BLaER1 treated with 17β-estradiol and CSF1 and Interleukin-3, amounts not matched to agents 10 nM and 100 nM (cell line): ENCODE data around the gene COX14.
A peak's percentile ranks its signal among the peaks of the same experiment; 100 is the strongest.

Experiments
- H3K27ac ChIP-seq, 11 experiments: shearing (Covaris generic); formaldehyde crosslinking; 2 replicates each; pipeline ENCODE4 v1.8.1; 2022
- H3K27me3 ChIP-seq, 11 experiments: shearing (Covaris generic); formaldehyde crosslinking; 2 replicates each; pipeline ENCODE4 v1.8.1; 2022
- H3K36me3 ChIP-seq, 11 experiments: shearing (Covaris generic); formaldehyde crosslinking; 2 replicates each; pipeline ENCODE4 v1.8.1; 2022
- H3K4me1 ChIP-seq, 10 experiments: shearing (Covaris generic); formaldehyde crosslinking; 2 replicates each; pipeline ENCODE4 v1.8.1; 2022
- H3K4me2 ChIP-seq, 11 experiments: shearing (Covaris generic); formaldehyde crosslinking; 2 replicates each; pipeline ENCODE4 v1.8.1; 2022
- H3K4me3 ChIP-seq, 10 experiments: shearing (Covaris generic); formaldehyde crosslinking; 2 replicates each; pipeline ENCODE4 v1.8.1; 2022
- H3K9ac ChIP-seq, 11 experiments: shearing (Covaris generic); formaldehyde crosslinking; 2 replicates each; pipeline ENCODE4 v1.8.1; 2022
- H3K9me3 ChIP-seq, 11 experiments: shearing (Covaris generic); formaldehyde crosslinking; replicated peaks in 1 of 11; 2 replicates each; pipeline ENCODE4 v1.8.1; 2022
- H4K20me1 ChIP-seq, 11 experiments: shearing (Covaris generic); formaldehyde crosslinking; 2 replicates each; pipeline ENCODE4 v1.8.1; 2022
- Cebpa-rat ChIP-seq, 11 experiments: shearing (Covaris generic); IDR thresholded peaks; 2 replicates each; pipeline ENCODE4 v1.8.1; 2022

The COX14 gene

GRCh38 chr12:50087995-50088394 is 24.0 kb upstream of the COX14 start:
- no peak for TF ChIP-seq Cebpa-rat (IDR thresholded peaks at IDR 0.05)
- H4K20me1 ChIP-seq = peaks cover 0 to 47% (median 37%) of the 10 kb centered on the region in 11 experiments; a peak in 19 of 22 replicates
- H3K27ac ChIP-seq = peak overlapping the region in 9 of 11 experiments; percentile 1 to 60 (median 35); a peak in 12 of 22 replicates
- H3K4me1 ChIP-seq = peaks cover 35 to 52% (median 44%) of the 10 kb centered on the region in 10 experiments
- peak overlapping the region in 10 of 11 experiments; percentile 13 to 57 (median 40); a peak in 15 of 22 replicates for H3K9ac ChIP-seq
- no peaks in the 10 kb centered on the region for H3K9me3 ChIP-seq
- peak overlapping the region in 1 of 10 experiments; percentile 24; a peak in 1 of 20 replicates for H3K4me3 ChIP-seq
- peak overlapping the region; percentile 16 to 93 (median 49) for H3K4me2 ChIP-seq
- no peaks in the 10 kb centered on the region for H3K27me3 ChIP-seq
- peaks cover 61 to 68% (median 66%) of the 10 kb centered on the region in 11 experiments for H3K36me3 ChIP-seq

DNA sequence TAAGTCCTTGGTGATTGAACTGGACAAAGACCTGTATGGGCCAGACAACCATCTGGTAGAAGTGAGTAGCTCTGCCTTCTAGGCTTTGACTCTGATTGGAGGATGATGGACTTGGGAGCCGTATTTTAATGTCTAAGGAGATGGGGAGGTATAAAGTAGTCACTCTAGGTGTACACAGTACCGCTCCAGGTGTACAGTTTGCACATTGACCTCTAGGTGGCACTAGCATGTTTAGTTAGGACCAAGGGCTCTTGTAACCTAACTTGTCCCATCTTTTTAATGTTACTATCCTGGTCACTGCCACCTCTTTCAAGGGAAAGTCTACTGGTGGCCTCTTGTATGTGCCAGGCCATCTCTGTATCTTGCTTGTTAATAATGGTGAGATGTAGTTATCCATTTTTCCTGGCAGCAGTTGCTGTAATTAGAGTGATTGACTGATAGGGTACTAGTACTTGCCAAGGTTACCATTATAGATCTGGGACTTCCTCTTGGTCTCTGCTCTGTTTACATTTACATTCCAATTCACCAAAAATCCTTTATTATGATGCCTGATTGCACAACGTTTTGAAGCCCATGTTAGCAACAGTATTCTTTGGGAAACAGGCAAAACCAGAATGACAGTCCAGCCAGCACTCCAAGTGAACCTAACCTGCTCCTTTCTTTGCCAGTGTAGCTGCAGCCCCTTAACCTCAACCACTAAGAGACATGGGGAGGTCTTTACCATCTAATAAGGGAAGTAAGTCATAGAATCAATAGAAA is 23.3 kb upstream of the COX14 start:
- no peaks in the 10 kb centered on the region for H3K9me3 ChIP-seq
- H3K4me2 ChIP-seq = peak overlapping the region; percentile 18 to 93 (median 49); a peak in 19 of 22 replicates
- H3K27me3 ChIP-seq = no peaks in the 10 kb centered on the region
- peaks cover 30 to 45% (median 39%) of the 10 kb centered on the region in 10 experiments for H3K4me1 ChIP-seq
- H3K27ac ChIP-seq = peak overlapping the region in 7 of 11 experiments; percentile 14 to 60 (median 26); a peak in 9 of 22 replicates
- H3K9ac ChIP-seq = peak overlapping the region in 6 of 11 experiments; percentile 16 to 57 (median 40); a peak in 6 of 22 replicates
- peaks cover 69 to 75% (median 74%) of the 10 kb centered on the region in 11 experiments for H3K36me3 ChIP-seq
- H4K20me1 ChIP-seq = peaks cover 0 to 47% (median 37%) of the 10 kb centered on the region in 11 experiments; a peak in 19 of 22 replicates
- H3K4me3 ChIP-seq = no peak overlapping the region
- TF ChIP-seq Cebpa-rat (IDR thresholded peaks at IDR 0.05) = 0 out of 22 replicates have a peak, but pooled peaks of 1 of the 11 experiments have one; percentile 26

DNA sequence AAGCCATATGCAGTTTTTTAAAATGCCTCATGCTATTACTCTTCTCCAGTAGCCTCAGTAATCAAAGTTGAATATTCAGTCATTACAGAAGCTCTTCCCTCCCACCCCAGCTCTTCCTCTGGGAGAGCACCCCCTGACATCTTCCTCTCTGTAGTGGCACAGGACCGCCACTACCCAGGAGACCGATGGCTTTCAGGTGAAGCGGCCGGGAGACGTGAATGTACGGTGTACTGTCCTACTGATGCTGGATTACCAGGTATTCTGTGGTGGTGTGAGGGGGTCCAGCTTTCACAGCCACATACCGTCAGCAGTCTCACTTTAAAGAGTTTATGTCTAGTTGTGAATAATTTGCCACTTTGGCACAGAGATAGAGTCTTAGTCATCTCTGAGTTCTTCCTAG is 22.3 kb upstream of the COX14 start:
- Histone ChIP-seq H3K36me3 (peaks cover 78 to 85% (median 84%) of the 10 kb centered on the region in 11 experiments), H3K4me2 (no peak overlapping the region), H3K4me3 (no peak overlapping the region), H3K27ac (no peak overlapping the region), H3K27me3 (no peaks in the 10 kb centered on the region), H3K9me3 (no peaks in the 10 kb centered on the region), H3K4me1 (peaks cover 21 to 36% (median 32%) of the 10 kb centered on the region in 10 experiments), H4K20me1 (peaks cover 0 to 48% (median 37%) of the 10 kb centered on the region in 11 experiments; a peak in 19 of 22 replicates), H3K9ac (no peak overlapping the region)
- no peak for TF ChIP-seq Cebpa-rat (IDR thresholded peaks at IDR 0.05)

DNA sequence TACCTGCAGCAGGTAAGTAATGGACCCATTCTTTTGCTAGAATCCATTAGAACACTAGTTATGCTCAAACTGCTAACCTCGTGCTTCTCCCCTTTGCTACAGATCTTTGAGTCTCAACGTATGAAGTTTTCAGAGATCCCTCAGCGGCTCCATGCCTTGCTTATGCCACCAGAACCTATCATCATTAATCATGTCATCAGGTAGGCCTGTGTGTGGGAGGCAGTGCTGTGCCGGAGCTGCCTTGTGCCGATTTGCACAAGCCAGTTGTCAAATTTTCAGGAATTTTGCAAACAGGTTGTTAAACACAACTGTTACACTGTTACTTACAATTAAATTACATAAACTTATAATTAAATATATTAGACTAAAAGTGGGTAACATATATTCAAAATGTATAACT is 21.6 kb upstream of the COX14 start:
- Histone ChIP-seq H3K4me1 (peaks cover 21 to 36% (median 32%) of the 10 kb centered on the region in 10 experiments), H3K36me3 (peaks cover 85 to 91% (median 90%) of the 10 kb centered on the region in 11 experiments), H4K20me1 (peaks cover 0 to 49% (median 37%) of the 10 kb centered on the region in 11 experiments; a peak in 19 of 22 replicates), H3K4me2 (no peak overlapping the region), H3K27ac (no peak overlapping the region), H3K27me3 (no peaks in the 10 kb centered on the region), H3K4me3 (no peak overlapping the region), H3K9me3 (no peaks in the 10 kb centered on the region), H3K9ac (no peak overlapping the region)
- TF ChIP-seq Cebpa-rat (IDR thresholded peaks at IDR 0.05) = no peak

- Histone ChIP-seq H3K4me3 (no peak overlapping the region), H3K36me3 (peaks cover 78 to 98% (median 92%) of the 10 kb centered on the region in 11 experiments), H3K4me2 (no peak overlapping the region), H3K4me1 (peaks cover 6 to 13% (median 9%) of the 10 kb centered on the region in 10 experiments; a peak in 14 of 20 replicates), H3K27me3 (no peaks in the 10 kb centered on the region), H4K20me1 (peaks cover 0 to 48% (median 9%) of the 10 kb centered on the region in 11 experiments; a peak in 11 of 22 replicates), H3K9me3 (no peaks in the 10 kb centered on the region), H3K9ac (no peak overlapping the region), H3K27ac (no peak overlapping the region)
- TF ChIP-seq Cebpa-rat (IDR thresholded peaks at IDR 0.05) = no peak
Observed at GRCh38 chr12:50097952-50098351, 14.1 kb upstream of the COX14 start.

DNA sequence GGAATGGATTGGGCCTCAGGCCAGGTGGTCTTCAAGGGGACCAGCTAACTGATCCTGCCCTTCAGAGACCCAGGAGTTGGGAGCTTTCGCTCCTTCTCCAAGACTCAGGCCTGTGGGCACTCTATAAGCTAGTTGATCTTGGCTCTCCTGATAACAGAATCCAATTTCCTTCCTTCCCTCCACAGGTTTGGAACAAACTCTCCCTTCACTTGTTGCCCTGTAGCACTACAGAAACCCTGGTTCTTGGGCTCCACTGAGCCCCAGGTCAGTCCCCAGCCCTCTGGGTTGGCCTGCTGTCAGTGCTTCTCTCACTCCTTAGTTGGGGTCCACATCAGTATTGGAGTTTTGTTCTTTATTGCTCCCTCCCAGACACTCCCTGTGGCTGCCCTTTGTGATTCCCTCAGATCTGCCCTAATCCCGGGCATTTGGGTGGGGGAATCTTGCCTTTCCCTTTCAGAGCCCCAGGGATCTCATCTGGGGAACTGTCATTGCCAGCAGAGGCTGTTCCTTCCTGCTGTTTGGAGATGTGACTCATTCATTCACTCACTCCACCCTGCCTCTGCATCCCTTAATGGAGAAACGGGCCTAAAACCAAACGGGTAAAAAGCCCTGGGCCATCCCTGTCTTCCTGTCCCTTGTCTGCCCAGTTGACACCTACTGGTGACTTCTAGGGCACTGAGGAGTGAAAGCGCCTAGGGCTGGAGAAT is 12.6 kb upstream of the COX14 start:
- Histone ChIP-seq H3K4me1 (peaks cover 14 to 26% (median 23%) of the 10 kb centered on the region in 10 experiments; a peak in 17 of 20 replicates), H3K4me3 (no peak overlapping the region), H3K27ac (no peak overlapping the region; a peak in 1 of 22 replicates), H3K4me2 (no peak overlapping the region), H3K9me3 (no peaks in the 10 kb centered on the region), H3K9ac (0 out of 22 replicates have a peak overlapping the region, but pooled peaks of 1 of the 11 experiments have one; percentile 8), H3K36me3 (peaks cover 63 to 83% (median 77%) of the 10 kb centered on the region in 11 experiments), H4K20me1 (peaks cover 0 to 45% (median 9%) of the 10 kb centered on the region in 11 experiments; a peak in 11 of 22 replicates), H3K27me3 (no peaks in the 10 kb centered on the region)
- TF ChIP-seq Cebpa-rat (IDR thresholded peaks at IDR 0.05) = no peak

DNA sequence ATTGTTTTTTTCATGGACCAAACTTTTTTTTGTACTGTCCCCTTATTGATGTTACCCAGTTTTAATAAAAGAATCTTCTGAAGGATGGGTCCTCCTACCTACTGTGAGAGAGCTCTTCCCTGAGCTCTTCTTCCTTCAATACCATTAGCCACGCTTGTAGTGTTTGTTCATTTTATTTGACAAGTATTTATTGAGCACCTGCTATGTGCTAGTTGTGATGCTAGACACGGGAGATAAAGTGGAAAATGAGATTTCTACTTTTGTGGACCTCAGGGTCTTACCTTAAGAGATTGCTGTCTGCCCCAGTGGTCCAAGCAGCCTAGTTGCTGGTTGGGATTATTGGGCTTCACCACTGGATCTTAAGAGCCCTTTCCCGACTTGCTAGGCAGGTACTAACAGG is 11.5 kb upstream of the COX14 start:
- no peak for TF ChIP-seq Cebpa-rat (IDR thresholded peaks at IDR 0.05)
- Histone ChIP-seq H3K4me3 (no peak overlapping the region), H3K4me2 (no peak overlapping the region), H3K36me3 (peaks cover 52 to 72% (median 66%) of the 10 kb centered on the region in 11 experiments), H3K9me3 (no peaks in the 10 kb centered on the region), H3K9ac (no peak overlapping the region), H4K20me1 (peaks cover 0 to 42% (median 8%) of the 10 kb centered on the region in 11 experiments; a peak in 11 of 22 replicates), H3K27ac (no peak overlapping the region), H3K4me1 (peaks cover 14 to 26% (median 23%) of the 10 kb centered on the region in 10 experiments; a peak in 17 of 20 replicates), H3K27me3 (no peaks in the 10 kb centered on the region)

DNA sequence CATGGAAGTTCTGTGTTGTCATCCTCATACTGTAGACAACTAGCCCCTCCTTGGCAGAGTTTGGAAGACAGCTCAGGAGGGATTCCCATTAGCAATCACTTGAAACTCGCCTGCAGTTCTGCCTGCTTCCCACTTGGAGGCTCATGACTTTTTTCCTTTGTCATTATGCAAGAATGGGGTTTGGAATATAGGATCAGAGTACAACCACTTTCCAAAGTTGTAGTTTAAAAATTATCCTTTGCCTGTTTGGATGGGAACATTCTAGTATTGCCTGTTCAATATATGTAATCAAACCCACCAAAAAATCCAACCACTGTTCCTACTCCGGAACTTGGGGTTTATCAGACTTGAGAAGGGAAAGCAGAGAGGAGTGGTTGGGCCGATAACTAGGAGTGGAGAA is 10.4 kb upstream of the COX14 start:
- Histone ChIP-seq H4K20me1 (peaks cover 0 to 37% (median 0%) of the 10 kb centered on the region in 11 experiments; a peak in 10 of 22 replicates), H3K27me3 (no peaks in the 10 kb centered on the region), H3K9ac (peak overlapping the region in 1 of 11 experiments; percentile 24; a peak in 1 of 22 replicates), H3K9me3 (no peaks in the 10 kb centered on the region), H3K4me2 (no peak overlapping the region), H3K4me3 (no peak overlapping the region), H3K4me1 (peaks cover 14 to 26% (median 23%) of the 10 kb centered on the region in 10 experiments; a peak in 17 of 20 replicates), H3K36me3 (peaks cover 41 to 61% (median 55%) of the 10 kb centered on the region in 11 experiments), H3K27ac (no peak overlapping the region)
- no peak for TF ChIP-seq Cebpa-rat (IDR thresholded peaks at IDR 0.05)
